ENCODE measurements around the gene ABCA6.

GRCh38 chr17:69075823-69076222 lies 65.9 kb downstream of the ABCA6 start:
- no peak for TF ChIP-seq CTCF (IDR thresholded peaks at IDR 0.05; ENCODE audit: borderline replicate concordance, extremely low read depth, low read length, poor library complexity, severe bottlenecking)
- TF ChIP-seq EZH2 (IDR thresholded peaks at IDR 0.05; ENCODE audit: borderline replicate concordance, low read depth, low read length, severe bottlenecking) = no peak

All from DND-41 (cell line).